ENCODE data around the gene ISG20.

The ISG20 gene

GRCh38 chr15:88695691-88696251 lies 57.0 kb downstream of the ISG20 start:
- no peak for DNase-seq

- DNase-seq: no peak
Measured at GRCh38 chr15:88696254-88696653, 57.4 kb downstream of the ISG20 start.

- no peak for DNase-seq
Measured at GRCh38 chr15:88697276-88697675, 58.5 kb downstream of the ISG20 start.

- DNase-seq: no peak
Measured at GRCh38 chr15:88699861-88700260, 61.0 kb downstream of the ISG20 start.

GRCh38 chr15:88700716-88701115 lies 61.9 kb downstream of the ISG20 start:
- DNase-seq: no peak

- no peak for DNase-seq
Measured at GRCh38 chr15:88701561-88702095, 62.8 kb downstream of the ISG20 start.

- DNase-seq: no peak
Measured at GRCh38 chr15:88702983-88703382, 64.2 kb downstream of the ISG20 start.

GRCh38 chr15:88703533-88703932 lies 64.7 kb downstream of the ISG20 start:
- DNase-seq: no peak

GRCh38 chr15:88704791-88705768 lies 66.3 kb downstream of the ISG20 start:
- no peak for DNase-seq

GRCh38 chr15:88705769-88706165 lies 67.0 kb downstream of the ISG20 start:
- no peak for DNase-seq

Measured in GOT3 (cell line).